Natural killer cell (primary cell): ENCODE measurements around the gene PPP1R3C. TPM values are rescaled to one million over a fixed set of nuclear protein-coding genes. Genes with fewer than 3 reads are reported as not detected.

Experiments used
- ATAC-seq, 3 donors: fragments of 150-1000 bp in 2 of 3; fragments of 200-7000 bp in 1 of 3; cut with Tn5 transposase; 1 replicate in 1 of 3; 2 replicates in 2 of 3; pipeline ENCODE4 v1.10.0; 2021; ENCODE audit warnings: mild to moderate bottlenecking in 2 of 3, moderate library complexity in 2 of 3
- DNase-seq, 2 donors: peaks; one replicate each; pipeline versions ENCODE4 v3.0.0 to v3.0.0-alpha.2; 2013 to 2021; ENCODE audit warnings: mixed read lengths in 1 of 2
- H3K27ac ChIP-seq: one replicate; pipeline ENCODE4 v1.5.1; 2013; ENCODE audit warnings: mild to moderate bottlenecking, low read length
- H3K27me3 ChIP-seq: one replicate; pipeline ENCODE4 v1.6.1; 2013; ENCODE audit warnings: low read length; ENCODE audit not compliant: control insufficient read depth, insufficient read depth
- H3K36me3 ChIP-seq: one replicate; pipeline ENCODE4 v1.6.1; 2013; ENCODE audit warnings: low read length; ENCODE audit not compliant: control insufficient read depth, insufficient read depth
- H3K4me1 ChIP-seq: one replicate; pipeline ENCODE4 v1.6.1; 2013; ENCODE audit warnings: low read length; ENCODE audit not compliant: control insufficient read depth, insufficient read depth
- H3K4me3 ChIP-seq: one replicate; pipeline ENCODE4 v1.5.1; 2013; ENCODE audit warnings: low read length
- H3K9me3 ChIP-seq: one replicate; pipeline ENCODE4 v1.6.1; 2013; ENCODE audit warnings: low read length; ENCODE audit not compliant: control insufficient read depth, insufficient read depth
- H3K27ac Mint-ChIP-seq, 2 donors: one replicate each; pipeline ENCODE4 v1.8.0; 2022; ENCODE audit warnings: mild to moderate bottlenecking in 2 of 2, mixed read lengths in 2 of 2, moderate library complexity in 1 of 2
- H3K27me3 Mint-ChIP-seq, 2 donors: one replicate each; pipeline ENCODE4 v1.8.0; 2022; ENCODE audit warnings: low read depth in 2 of 2, mixed read lengths in 2 of 2
- H3K36me3 Mint-ChIP-seq: one replicate; pipeline ENCODE4 v1.8.0; 2022; ENCODE audit warnings: mixed read lengths
- H3K4me1 Mint-ChIP-seq, 2 donors: one replicate each; pipeline ENCODE4 v1.8.0; 2022; ENCODE audit warnings: mixed read lengths in 2 of 2
- H3K4me3 Mint-ChIP-seq: one replicate; pipeline ENCODE4 v1.8.0; 2022; ENCODE audit warnings: mild to moderate bottlenecking, moderate library complexity, mixed read lengths
- H3K9me3 Mint-ChIP-seq, 2 donors: one replicate each; pipeline ENCODE4 v1.8.0; 2022; ENCODE audit warnings: mixed read lengths in 2 of 2
- WGBS: methylation state at CpG from one replicate; pipeline ENCODE4 v1.1.7; 2013; ENCODE audit warnings: missing lambda C conversion rate; ENCODE audit not compliant: insufficient coverage; 5-methylcytosine and 5-hydroxymethylcytosine counted together
- intact Hi-C: fragments of 100-400 bp; cut with micrococcal nuclease; formaldehyde crosslinking; loops from one replicate; pipeline ENCODE4 v1.14.2; 2022
- total RNA-seq, 4 donors: library from RNA; stranded (reverse); fragments of 120-200 nt in 1 of 4; gene quantifications; one replicate each; pipeline versions ENCODE4 v1.2.3 to v1.2.4, GENCODE V29; 2013 to 2022
- TF ChIP-seq, protein P1 (sequence below): fragments of 200-600 bp; IDR thresholded peaks from one replicate; pipeline ENCODE4 v1.8.0; 2022; ENCODE audit warnings: antibody characterized with exemption

PPP1R3C gene
- total RNA-seq, 3 donors from 2014 or later (not counting 1 experiment from before 2014, with no cell fraction given) = not detected

DNA sequence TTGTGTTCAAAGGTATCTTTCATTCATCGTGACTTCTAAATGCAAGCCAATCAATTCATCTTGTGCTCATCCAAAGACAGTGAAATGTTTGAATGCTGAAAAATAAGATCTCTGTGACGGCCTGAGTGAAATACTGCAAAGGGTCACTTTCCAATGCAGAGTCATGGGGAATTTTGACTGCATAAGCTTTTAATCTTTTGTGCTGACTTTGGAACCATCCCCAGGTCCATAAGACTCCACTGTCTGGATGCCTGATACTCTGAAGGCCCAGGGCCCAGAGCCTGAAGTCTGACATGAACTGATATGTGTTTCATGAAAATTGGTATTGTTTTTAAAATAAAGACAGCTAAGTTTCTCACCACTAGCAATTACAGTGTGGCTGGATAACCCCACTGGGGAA lies 39.0 kb downstream of the PPP1R3C start:
- TF ChIP-seq, protein P1, sequence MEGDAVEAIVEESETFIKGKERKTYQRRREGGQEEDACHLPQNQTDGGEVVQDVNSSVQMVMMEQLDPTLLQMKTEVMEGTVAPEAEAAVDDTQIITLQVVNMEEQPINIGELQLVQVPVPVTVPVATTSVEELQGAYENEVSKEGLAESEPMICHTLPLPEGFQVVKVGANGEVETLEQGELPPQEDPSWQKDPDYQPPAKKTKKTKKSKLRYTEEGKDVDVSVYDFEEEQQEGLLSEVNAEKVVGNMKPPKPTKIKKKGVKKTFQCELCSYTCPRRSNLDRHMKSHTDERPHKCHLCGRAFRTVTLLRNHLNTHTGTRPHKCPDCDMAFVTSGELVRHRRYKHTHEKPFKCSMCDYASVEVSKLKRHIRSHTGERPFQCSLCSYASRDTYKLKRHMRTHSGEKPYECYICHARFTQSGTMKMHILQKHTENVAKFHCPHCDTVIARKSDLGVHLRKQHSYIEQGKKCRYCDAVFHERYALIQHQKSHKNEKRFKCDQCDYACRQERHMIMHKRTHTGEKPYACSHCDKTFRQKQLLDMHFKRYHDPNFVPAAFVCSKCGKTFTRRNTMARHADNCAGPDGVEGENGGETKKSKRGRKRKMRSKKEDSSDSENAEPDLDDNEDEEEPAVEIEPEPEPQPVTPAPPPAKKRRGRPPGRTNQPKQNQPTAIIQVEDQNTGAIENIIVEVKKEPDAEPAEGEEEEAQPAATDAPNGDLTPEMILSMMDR = no peak
- H3K9me3 ChIP-seq = no peaks in the 10 kb centered on the region
- no peak overlapping the region for H3K4me3 Mint-ChIP-seq
- H3K27me3 ChIP-seq = no peaks in the 10 kb centered on the region
- H3K27ac ChIP-seq = no peak overlapping the region
- no peaks in the 10 kb centered on the region for H3K4me1 ChIP-seq
- WGBS = 91% methylated on average over 2 of the region's 2 CpGs
- no peaks in the 10 kb centered on the region for H3K36me3 ChIP-seq
- H3K27me3 Mint-ChIP-seq = peaks cover 12 to 15% of the 10 kb centered on the region in 2 donors
- no peaks in the 10 kb centered on the region for H3K4me1 Mint-ChIP-seq
- no peak overlapping the region for H3K27ac Mint-ChIP-seq
- H3K9me3 Mint-ChIP-seq = no peaks in the 10 kb centered on the region
- no peak for DNase-seq
- H3K36me3 Mint-ChIP-seq = no peaks in the 10 kb centered on the region
- no peak overlapping the region for H3K4me3 ChIP-seq
- no peak for ATAC-seq
- intact Hi-C loops = no loop called here

DNA sequence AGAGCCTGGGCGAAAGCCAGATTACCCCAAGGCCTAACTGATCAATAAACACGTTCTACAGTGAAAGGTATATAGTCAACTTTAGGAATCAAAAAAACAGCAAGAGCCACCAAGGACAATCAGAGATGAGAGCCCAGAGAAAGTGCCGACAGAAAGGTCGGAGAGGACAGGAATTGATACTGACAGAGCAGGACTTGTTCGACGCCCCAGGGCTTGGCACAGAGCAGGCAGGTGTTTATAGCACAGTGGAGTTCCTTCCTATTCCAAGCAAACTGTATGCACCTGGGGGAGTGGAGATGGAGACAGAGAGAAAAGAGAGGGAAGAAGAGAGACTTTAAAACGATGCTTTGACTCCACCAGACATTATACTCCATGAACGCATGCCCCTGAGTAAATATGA lies 39.5 kb downstream of the PPP1R3C start:
- no peaks in the 10 kb centered on the region for H3K9me3 ChIP-seq
- no peaks in the 10 kb centered on the region for H3K9me3 Mint-ChIP-seq
- H3K4me1 ChIP-seq = no peaks in the 10 kb centered on the region
- H3K36me3 Mint-ChIP-seq = no peaks in the 10 kb centered on the region
- no peak overlapping the region for H3K4me3 ChIP-seq
- H3K27me3 Mint-ChIP-seq = peaks cover 13 to 15% of the 10 kb centered on the region in 2 donors
- H3K4me3 Mint-ChIP-seq = no peak overlapping the region
- H3K27me3 ChIP-seq = no peaks in the 10 kb centered on the region
- H3K4me1 Mint-ChIP-seq = no peaks in the 10 kb centered on the region
- WGBS = 90% methylated on average over 6 of the region's 8 CpGs
- no peak overlapping the region for H3K27ac Mint-ChIP-seq
- TF ChIP-seq, protein P1 = no peak
- intact Hi-C loops = no loop called here
- no peak overlapping the region for H3K27ac ChIP-seq
- ATAC-seq (no peak), DNase-seq (no peak)
- no peaks in the 10 kb centered on the region for H3K36me3 ChIP-seq

DNA sequence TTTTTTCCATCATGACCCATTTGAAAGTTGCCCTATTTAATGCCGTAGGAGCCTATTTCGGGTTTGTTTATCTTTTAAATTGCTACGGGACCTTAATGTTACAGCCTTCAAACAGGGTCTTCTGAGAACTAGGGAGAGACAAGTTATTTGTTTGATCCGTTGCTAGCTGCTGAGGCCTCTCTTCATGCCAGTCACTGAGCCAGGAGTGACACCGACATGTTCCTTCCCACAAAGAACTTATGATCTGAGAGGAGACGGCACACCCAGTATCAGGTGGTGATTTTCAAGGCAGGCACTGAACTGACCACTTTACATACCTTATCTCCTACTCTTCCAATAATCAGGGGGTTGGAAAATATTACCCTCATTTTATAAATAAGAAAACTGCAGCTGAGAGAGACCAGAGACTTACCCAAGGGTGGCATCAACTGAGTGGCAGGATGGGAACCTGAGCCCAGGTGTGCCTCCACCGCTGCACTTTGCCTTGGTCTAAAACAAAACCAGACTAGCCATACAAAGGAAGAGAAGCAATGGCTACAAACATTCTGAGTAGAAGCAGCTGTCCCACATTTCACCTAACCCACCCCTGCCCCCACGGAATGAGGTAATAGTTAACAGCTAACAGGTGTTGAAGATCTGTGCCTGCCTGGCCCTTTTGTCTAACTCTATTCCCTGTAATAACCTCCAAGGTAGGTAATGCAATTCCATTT lies 40.5 kb downstream of the PPP1R3C start:
- H3K27me3 Mint-ChIP-seq = peaks cover 14 to 15% of the 10 kb centered on the region in 2 donors
- 83% methylated on average over 7 of the region's 8 CpGs for WGBS
- TF ChIP-seq, protein P1 = no peak
- H3K4me3 Mint-ChIP-seq = no peak overlapping the region
- no peak overlapping the region for H3K27ac ChIP-seq
- no peaks in the 10 kb centered on the region for H3K9me3 Mint-ChIP-seq
- no peaks in the 10 kb centered on the region for H3K27me3 ChIP-seq
- no peaks in the 10 kb centered on the region for H3K36me3 ChIP-seq
- H3K27ac Mint-ChIP-seq = no peak overlapping the region
- ATAC-seq (no peak), DNase-seq (no peak)
- no peaks in the 10 kb centered on the region for H3K36me3 Mint-ChIP-seq
- intact Hi-C loops = no loop called here
- no peak overlapping the region for H3K4me3 ChIP-seq
- H3K4me1 Mint-ChIP-seq = no peaks in the 10 kb centered on the region
- H3K4me1 ChIP-seq = no peaks in the 10 kb centered on the region
- H3K9me3 ChIP-seq = no peaks in the 10 kb centered on the region

DNA sequence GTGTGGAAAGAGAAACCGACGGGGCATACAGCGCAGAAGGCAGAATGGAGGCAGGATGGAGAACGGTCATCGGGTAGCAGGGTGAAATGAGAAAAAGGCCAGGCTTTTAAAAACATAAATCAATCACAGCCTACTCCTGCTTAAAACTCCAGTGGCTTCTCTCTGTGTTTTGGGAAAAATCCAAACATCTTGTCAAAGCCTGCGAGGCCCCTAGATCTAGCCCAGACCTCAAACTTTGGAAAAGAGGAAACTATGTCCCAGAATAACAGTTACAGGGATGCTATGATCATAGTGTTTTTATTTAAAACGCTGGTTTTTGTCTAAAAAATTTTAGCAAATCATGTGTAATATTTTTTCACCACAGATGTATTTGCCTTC lies 41.1 kb downstream of the PPP1R3C start:
- peaks cover 14 to 15% of the 10 kb centered on the region in 2 donors for H3K27me3 Mint-ChIP-seq
- H3K4me3 ChIP-seq = no peak overlapping the region
- H3K27ac ChIP-seq = no peak overlapping the region
- 83% methylated on average over 7 of the region's 7 CpGs for WGBS
- DNase-seq (no peak), ATAC-seq (no peak)
- H3K4me1 ChIP-seq = no peaks in the 10 kb centered on the region
- no peaks in the 10 kb centered on the region for H3K9me3 ChIP-seq
- no peaks in the 10 kb centered on the region for H3K4me1 Mint-ChIP-seq
- H3K36me3 ChIP-seq = no peaks in the 10 kb centered on the region
- TF ChIP-seq, protein P1 = no peak
- no peaks in the 10 kb centered on the region for H3K9me3 Mint-ChIP-seq
- no peak overlapping the region for H3K27ac Mint-ChIP-seq
- no peaks in the 10 kb centered on the region for H3K27me3 ChIP-seq
- H3K36me3 Mint-ChIP-seq = no peaks in the 10 kb centered on the region
- intact Hi-C loops = no loop called here
- H3K4me3 Mint-ChIP-seq = no peak overlapping the region
